ENCODE data around the gene KRT1. TPM values are rescaled to one million over a fixed set of nuclear protein-coding genes. Genes with fewer than 3 reads are reported as not detected.

The KRT1 gene
- total RNA-seq, 1 donor from 2014 or later: not detected

GRCh38 chr12:52674433-52674775, 5.8 kb downstream of the KRT1 start:
- H3K9me3 Mint-ChIP-seq (ENCODE audit: low read depth): no peaks in the 10 kb centered on the region
- H3K36me3 Mint-ChIP-seq (ENCODE audit: low read depth): no peaks in the 10 kb centered on the region
- peaks cover 44% of the 10 kb centered on the region for H3K27me3 Mint-ChIP-seq (ENCODE audit: low read depth)
- no peak overlapping the region for H3K27ac Mint-ChIP-seq (ENCODE audit: unreplicated experiment)
- TF ChIP-seq CTCF (IDR thresholded peaks at IDR 0.05): no peak
- no peak for DNase-seq (ENCODE audit: low spot score)
- H3K4me3 Mint-ChIP-seq (ENCODE audit: unreplicated experiment): no peak overlapping the region
- no peaks in the 10 kb centered on the region for H3K4me1 Mint-ChIP-seq (ENCODE audit: low read depth)

GRCh38 chr12:52673713-52674432, 6.3 kb downstream of the KRT1 start:
- DNase-seq (ENCODE audit: low spot score): no peak
- Mint-ChIP-seq H3K4me3 (ENCODE audit: unreplicated experiment) (no peak overlapping the region), H3K4me1 (ENCODE audit: low read depth) (no peaks in the 10 kb centered on the region), H3K27me3 (ENCODE audit: low read depth) (peaks cover 44% of the 10 kb centered on the region), H3K27ac (ENCODE audit: unreplicated experiment) (no peak overlapping the region), H3K36me3 (ENCODE audit: low read depth) (no peaks in the 10 kb centered on the region), H3K9me3 (ENCODE audit: low read depth) (no peaks in the 10 kb centered on the region)
- TF ChIP-seq CTCF (IDR thresholded peaks at IDR 0.05): no peak

- no peak for DNase-seq (ENCODE audit: low spot score)
- no peak for TF ChIP-seq CTCF (IDR thresholded peaks at IDR 0.05)
- Mint-ChIP-seq H3K27ac (ENCODE audit: unreplicated experiment) (no peak overlapping the region), H3K4me3 (ENCODE audit: unreplicated experiment) (no peak overlapping the region), H3K4me1 (ENCODE audit: low read depth) (no peaks in the 10 kb centered on the region), H3K27me3 (ENCODE audit: low read depth) (peaks cover 43% of the 10 kb centered on the region), H3K9me3 (ENCODE audit: low read depth) (no peaks in the 10 kb centered on the region), H3K36me3 (ENCODE audit: low read depth) (no peaks in the 10 kb centered on the region)
These were observed 7.0 kb downstream of the KRT1 start for GRCh38 chr12:52673217-52673616.

GRCh38 chr12:52672321-52672933, 7.8 kb downstream of the KRT1 start:
- Mint-ChIP-seq H3K27me3 (ENCODE audit: low read depth) (peaks cover 44% of the 10 kb centered on the region), H3K27ac (ENCODE audit: unreplicated experiment) (no peak overlapping the region), H3K9me3 (ENCODE audit: low read depth) (no peaks in the 10 kb centered on the region), H3K4me3 (ENCODE audit: unreplicated experiment) (no peak overlapping the region), H3K4me1 (ENCODE audit: low read depth) (no peaks in the 10 kb centered on the region), H3K36me3 (ENCODE audit: low read depth) (no peaks in the 10 kb centered on the region)
- no peak for DNase-seq (ENCODE audit: low spot score)
- no peak for TF ChIP-seq CTCF (IDR thresholded peaks at IDR 0.05)

- TF ChIP-seq CTCF (IDR thresholded peaks at IDR 0.05): no peak
- Mint-ChIP-seq H3K27me3 (ENCODE audit: low read depth) (peaks cover 47% of the 10 kb centered on the region), H3K4me3 (ENCODE audit: unreplicated experiment) (no peak overlapping the region), H3K4me1 (ENCODE audit: low read depth) (no peaks in the 10 kb centered on the region), H3K27ac (ENCODE audit: unreplicated experiment) (no peak overlapping the region), H3K36me3 (ENCODE audit: low read depth) (no peaks in the 10 kb centered on the region), H3K9me3 (ENCODE audit: low read depth) (no peaks in the 10 kb centered on the region)
- DNase-seq (ENCODE audit: low spot score): no peak
These were observed 9.2 kb downstream of the KRT1 start for GRCh38 chr12:52670961-52671360.

Data from chondrocyte (in vitro differentiated cells).